Coronary artery (tissue), 2 donors: Measurements from ENCODE around the gene MYO5A.

Experiments
- DNase-seq: peaks from one replicate; pipeline ENCODE4 v3.0.0-alpha.2; 2017; ENCODE audit warnings: low spot score
- H3K27ac ChIP-seq, 2 donors: fragments of 200-600 bp; sonication (generic); one replicate each; pipeline ENCODE4 v1.5.1; 2016 to 2019
- H3K4me3 ChIP-seq: fragments of 200-600 bp; sonication (generic); 2 replicates; pipeline ENCODE4 v1.5.1; 2016; ENCODE audit warnings: mild to moderate bottlenecking, moderate library complexity
- TF ChIP-seq, protein P1 (sequence below): fragments of 200-600 bp; sonication (generic); IDR thresholded peaks from one replicate; pipeline ENCODE4 v1.5.1; 2019; ENCODE audit warnings: antibody characterized with exemption

The MYO5A gene

DNA sequence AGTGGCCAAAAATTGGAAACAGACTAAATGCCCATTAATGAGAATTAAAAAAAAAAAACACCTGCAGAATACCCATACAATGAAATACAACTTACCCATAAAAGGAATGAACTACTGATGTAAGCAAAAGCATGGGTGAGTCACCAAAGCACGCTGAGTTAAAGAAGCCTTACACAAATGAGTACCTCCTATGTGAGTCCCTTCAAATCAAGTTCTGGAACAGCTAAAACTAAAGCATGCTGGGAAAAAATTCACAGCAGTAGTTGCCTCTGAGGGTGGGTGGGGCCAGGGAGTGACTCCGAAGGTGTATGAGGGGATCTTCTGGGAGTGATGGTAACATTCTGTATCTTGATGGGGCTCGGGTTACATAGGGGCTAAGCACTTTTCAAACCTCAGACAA is 244.5 kb downstream of the MYO5A start:
- DNase-seq: no peak
- H3K4me3 ChIP-seq: no peak overlapping the region
- TF ChIP-seq, protein P1, sequence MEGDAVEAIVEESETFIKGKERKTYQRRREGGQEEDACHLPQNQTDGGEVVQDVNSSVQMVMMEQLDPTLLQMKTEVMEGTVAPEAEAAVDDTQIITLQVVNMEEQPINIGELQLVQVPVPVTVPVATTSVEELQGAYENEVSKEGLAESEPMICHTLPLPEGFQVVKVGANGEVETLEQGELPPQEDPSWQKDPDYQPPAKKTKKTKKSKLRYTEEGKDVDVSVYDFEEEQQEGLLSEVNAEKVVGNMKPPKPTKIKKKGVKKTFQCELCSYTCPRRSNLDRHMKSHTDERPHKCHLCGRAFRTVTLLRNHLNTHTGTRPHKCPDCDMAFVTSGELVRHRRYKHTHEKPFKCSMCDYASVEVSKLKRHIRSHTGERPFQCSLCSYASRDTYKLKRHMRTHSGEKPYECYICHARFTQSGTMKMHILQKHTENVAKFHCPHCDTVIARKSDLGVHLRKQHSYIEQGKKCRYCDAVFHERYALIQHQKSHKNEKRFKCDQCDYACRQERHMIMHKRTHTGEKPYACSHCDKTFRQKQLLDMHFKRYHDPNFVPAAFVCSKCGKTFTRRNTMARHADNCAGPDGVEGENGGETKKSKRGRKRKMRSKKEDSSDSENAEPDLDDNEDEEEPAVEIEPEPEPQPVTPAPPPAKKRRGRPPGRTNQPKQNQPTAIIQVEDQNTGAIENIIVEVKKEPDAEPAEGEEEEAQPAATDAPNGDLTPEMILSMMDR: no peak
- no peak overlapping the region for H3K27ac ChIP-seq

DNA sequence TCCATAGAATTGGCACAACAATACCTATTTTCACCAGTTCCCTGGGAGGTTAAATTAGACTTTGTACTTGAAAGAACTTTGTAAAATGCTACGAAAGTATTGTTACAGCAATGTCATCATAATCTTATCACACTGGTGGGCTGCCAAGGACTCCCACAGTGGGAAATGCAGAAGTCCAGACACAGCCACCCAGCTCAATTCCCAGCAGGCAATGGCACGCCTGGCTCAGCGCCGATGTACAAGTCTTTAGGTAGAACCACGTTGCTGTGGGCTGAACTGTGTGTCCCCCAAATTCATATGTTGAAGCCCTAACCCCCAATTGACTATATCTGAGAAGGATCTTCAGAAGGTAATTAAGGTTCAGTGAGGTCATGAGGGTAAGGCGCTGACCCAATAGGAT is 245.4 kb downstream of the MYO5A start:
- Histone ChIP-seq H3K4me3 (no peak overlapping the region), H3K27ac (no peak overlapping the region)
- DNase-seq: no peak
- TF ChIP-seq, protein P1: no peak

DNA sequence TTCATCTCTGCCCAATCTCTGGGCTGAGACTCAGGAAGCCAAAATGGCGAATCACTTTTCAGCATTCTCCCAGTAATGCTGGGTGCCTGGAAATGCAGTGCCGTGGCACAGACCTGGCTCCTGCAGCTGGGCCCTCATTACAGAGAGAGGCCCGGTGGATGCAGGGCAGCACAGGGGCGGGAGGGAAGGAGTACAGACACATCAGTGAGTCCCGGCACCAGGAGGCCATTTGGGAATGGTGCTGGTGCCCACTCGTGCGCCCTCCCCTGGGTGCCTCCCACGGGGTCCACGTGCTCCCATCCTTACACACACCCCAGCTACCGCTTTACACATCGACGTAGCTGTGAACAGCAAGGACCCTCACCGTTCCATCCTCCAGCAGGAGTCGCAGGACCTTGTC is 246.3 kb downstream of the MYO5A start:
- no peak overlapping the region for H3K27ac ChIP-seq
- TF ChIP-seq, protein P1: no peak
- no peak overlapping the region for H3K4me3 ChIP-seq
- no peak for DNase-seq

DNA sequence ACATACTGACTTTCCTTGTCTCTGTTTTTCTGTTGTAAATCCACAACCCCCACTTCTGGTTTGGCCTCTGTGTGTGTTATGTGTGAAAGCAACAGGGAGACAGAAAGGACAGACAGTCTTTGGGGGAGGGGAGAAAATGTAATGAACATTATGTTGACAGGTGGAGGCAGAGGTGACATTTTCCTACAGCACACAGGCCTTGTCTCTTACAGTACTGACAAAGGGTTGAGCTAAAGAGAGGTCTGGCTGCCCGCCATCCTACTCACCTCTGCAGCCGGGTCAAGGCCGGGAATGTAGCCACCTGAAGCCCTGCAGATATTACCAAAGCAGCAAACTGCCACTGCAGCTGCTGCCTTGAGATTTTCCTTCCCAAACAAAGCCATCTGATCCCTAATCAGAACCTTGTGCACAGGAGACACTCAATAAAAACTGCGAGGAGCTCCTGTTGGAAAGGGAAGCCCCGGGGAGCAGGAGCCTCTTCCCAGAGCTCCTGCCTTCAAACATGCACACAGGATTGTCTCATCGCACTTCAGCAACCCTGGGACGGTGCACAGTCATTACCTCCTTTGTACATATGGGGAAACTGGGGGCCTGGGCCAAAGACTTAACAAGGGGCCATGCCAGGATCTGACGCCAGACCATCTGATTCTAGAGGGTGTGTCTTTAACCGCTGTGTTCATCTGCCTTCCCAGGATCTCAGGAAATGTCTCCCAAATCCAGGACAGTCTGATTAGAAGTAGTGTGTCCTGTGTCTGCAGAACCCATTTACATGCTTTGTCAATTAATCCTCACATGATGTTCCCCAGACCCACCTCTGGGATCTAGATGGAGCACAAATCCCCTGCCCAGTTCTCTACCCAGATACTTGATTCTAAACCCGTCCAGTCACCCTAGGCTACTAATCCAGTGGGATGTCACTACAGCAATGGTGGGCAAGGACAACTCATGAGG is 247.3 kb downstream of the MYO5A start:
- no peak overlapping the region for H3K27ac ChIP-seq
- DNase-seq: no peak

DNA sequence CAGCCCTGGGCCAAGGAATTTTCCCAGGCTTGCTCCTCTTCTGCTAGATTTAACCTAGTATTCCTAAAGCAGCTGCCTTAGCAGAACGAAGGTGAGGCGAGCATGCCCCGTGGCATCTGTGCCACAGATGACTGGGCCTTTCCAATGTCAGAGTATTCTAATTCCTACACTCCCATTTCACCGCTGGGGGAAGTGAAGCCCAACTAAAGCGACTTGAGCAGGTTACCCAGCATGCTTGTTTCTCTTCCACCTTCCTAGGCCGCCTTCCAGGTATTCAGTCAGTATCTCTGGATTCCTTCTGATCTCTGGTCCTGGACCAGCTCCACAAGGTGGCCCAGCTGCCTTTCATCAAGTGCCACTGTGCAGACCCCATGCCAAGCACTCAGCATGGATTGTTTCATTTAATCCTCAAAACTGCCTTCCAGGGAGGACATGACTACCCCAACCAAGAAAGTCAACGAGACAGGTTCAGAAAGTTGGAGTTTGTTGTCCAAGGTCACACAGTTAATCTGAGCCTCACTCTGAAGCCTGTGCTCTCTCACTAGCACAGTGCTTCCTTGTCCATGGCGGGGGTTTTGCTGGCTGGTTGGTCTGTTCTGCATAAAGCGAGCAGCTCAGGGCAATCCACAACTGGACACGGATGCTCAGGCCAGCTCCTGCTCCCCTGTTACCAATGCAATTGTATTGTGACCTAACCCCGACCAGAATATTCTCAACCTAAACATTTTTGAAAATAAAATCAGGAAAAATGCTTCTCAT is 248.2 kb downstream of the MYO5A start:
- no peak for DNase-seq
- Histone ChIP-seq H3K4me3 (no peak overlapping the region), H3K27ac (no peak overlapping the region)
- TF ChIP-seq, protein P1: no peak

More for the DNA sequence above, 247.3 kb downstream of the MYO5A start:
- TF ChIP-seq, protein P1: no peak
- no peak overlapping the region for H3K4me3 ChIP-seq

DNA sequence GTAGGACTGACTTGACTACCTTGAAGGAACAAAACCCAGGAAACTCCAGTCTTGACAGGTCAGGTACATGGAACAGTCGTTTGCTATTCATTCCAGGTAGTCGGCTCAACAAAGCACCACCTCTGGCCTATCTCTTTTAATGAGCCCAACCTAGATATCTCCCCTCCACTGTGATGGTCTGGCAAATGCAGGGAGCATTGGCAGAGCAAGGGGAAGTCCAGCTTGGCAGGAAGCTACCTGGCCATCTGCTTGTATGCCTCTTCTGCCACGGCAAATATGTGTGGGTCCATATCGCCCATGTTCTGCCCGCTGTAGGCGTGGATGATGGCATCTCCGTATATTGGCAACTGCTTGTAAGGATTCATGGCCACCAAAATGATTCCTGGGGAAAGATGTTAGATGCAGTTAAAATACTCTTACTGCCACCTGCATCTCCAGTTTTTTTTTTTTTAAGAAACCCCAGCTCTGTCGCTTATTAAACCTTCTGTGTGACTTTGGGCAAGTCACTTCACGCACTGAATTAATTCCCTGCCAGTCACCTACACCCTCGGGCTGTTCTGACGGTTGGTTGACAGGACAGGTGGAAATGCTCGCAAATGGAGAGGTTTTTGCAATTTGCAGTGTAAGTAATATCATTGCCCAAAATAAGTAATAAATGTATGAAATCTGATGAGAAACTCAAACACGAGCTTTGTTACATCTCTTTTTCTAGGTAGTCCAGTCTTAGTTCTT is 249.9 kb downstream of the MYO5A start:
- no peak for DNase-seq
- TF ChIP-seq, protein P1: no peak
- no peak overlapping the region for H3K4me3 ChIP-seq
- H3K27ac ChIP-seq: no peak overlapping the region
